Stomach (tissue), 9 donors: ENCODE results near the gene ANKRD23. TPM values are rescaled to one million over a fixed set of nuclear protein-coding genes. Genes with fewer than 3 reads are reported as not detected.

Experiments
- DNase-seq, 2 donors: peaks; one replicate each; pipeline versions ENCODE4 v3.0.0 to v3.0.0-alpha.2; 2013 to 2019
- H3K27ac ChIP-seq, 5 donors: fragments of 200-600 bp in 4 of 5; sonication (generic) in 4 of 5; one replicate each; pipeline ENCODE4 v1.5.1; 2013 to 2019; ENCODE audit warnings: mild to moderate bottlenecking in 1 of 5, moderate library complexity in 1 of 5
- H3K27me3 ChIP-seq, 3 donors: fragments of 200-600 bp; sonication (generic); one replicate each; pipeline ENCODE4 v1.5.1; 2017 to 2019; ENCODE audit warnings: mixed run types in 1 of 3
- H3K36me3 ChIP-seq, 4 donors: fragments of 200-600 bp; sonication (generic); 1 replicate in 3 of 4; 2 replicates in 1 of 4; pipeline ENCODE4 v1.5.1; 2016 to 2019
- H3K4me1 ChIP-seq, 4 donors: fragments of 200-600 bp; sonication (generic); one replicate each; pipeline ENCODE4 v1.5.1; 2016 to 2019
- H3K4me3 ChIP-seq, 4 donors: fragments of 200-600 bp; sonication (generic) in 3 of 4; one replicate each; pipeline ENCODE4 v1.5.1; 2016 to 2019; ENCODE audit warnings: mild to moderate bottlenecking in 1 of 4
- H3K9me3 ChIP-seq, 4 donors: fragments of 200-600 bp; sonication (generic); one replicate each; pipeline ENCODE4 v1.5.1; 2016 to 2019
- CTCF ChIP-seq, 7 experiments: fragments of 450-650 bp in 4 of 7; fragments of 200-600 bp in 3 of 7; sonication (generic) in 3 of 7; IDR thresholded peaks; one replicate each; pipeline ENCODE4 v1.5.1; 2016 to 2019; ENCODE audit warnings: antibody characterized with exemption in 7 of 7, control low read depth in 2 of 7, mild to moderate bottlenecking in 1 of 7
- EP300 ChIP-seq: sonication (generic); formaldehyde crosslinking; IDR thresholded peaks from one replicate; pipeline ENCODE4 v1.6.1; 2017; ENCODE audit warnings: antibody characterized with exemption
- POLR2A ChIP-seq, 4 donors: fragments of 450-650 bp; IDR thresholded peaks; one replicate each; pipeline ENCODE4 v1.6.1; 2016; ENCODE audit warnings: antibody characterized with exemption in 4 of 4, control low read depth in 2 of 4, mild to moderate bottlenecking in 1 of 4, moderate library complexity in 1 of 4
- POLR2AphosphoS5 ChIP-seq, 3 donors: sonication (generic); formaldehyde crosslinking; IDR thresholded peaks; one replicate each; pipeline ENCODE4 v1.6.1; 2016; ENCODE audit warnings: antibody characterized with exemption in 3 of 3
- WGBS, 5 donors: extraction: QIAGEN DNeasy Blood & Tissue Kit in 3 of 5; methylation state at CpG; one replicate each; pipeline versions ENCODE4 v1.1.5 to v1.1.7; 2013 to 2018; 5-methylcytosine and 5-hydroxymethylcytosine counted together
- intact Hi-C: fragments of 100-400 bp; cut with DNase I; formaldehyde crosslinking; loops from one replicate; pipeline ENCODE4 v1.15.1; 2023; ENCODE audit warnings: low total_unique reads
- polyA plus RNA-seq, 3 donors: library from polyadenylated mRNA; stranded (reverse); fragments of 200-250 nt; gene quantifications; one replicate each; pipeline ENCODE4 v1.2.3, GENCODE V29; 2013
- total RNA-seq, 5 donors: library from RNA; depleted of rRNA; stranded (reverse); fragments of >200 nt; gene quantifications; one replicate each; pipeline versions ENCODE4 v1.1.0 to v1.2.3, GENCODE V29; 2014 to 2016
- donor health status: healthy with polysubstance abuse.
- donor health status: Bipolar disorder and iron deficiency.
- donor health status: healthy.

Gene ANKRD23
- total and polyA plus RNA-seq, 8 donors, result 1.00 to 3.6 (median 2.3) TPM; not detected in 1

- no peak overlapping the region for H3K27ac ChIP-seq
- H3K4me1 ChIP-seq, result no peaks in the 10 kb centered on the region
- H3K36me3 ChIP-seq, result peaks cover 37 to 68% (median 64%) of the 10 kb centered on the region in 4 donors
- no peak overlapping the region for H3K4me3 ChIP-seq
- H3K9me3 ChIP-seq, result no peaks in the 10 kb centered on the region
- no peaks in the 10 kb centered on the region for H3K27me3 ChIP-seq
- 78 to 87% (median 83%) methylated on average over 10 of the region's 10 CpGs for WGBS, 5 donors
- TF ChIP-seq EP300, result no peak
- no peak for TF ChIP-seq CTCF (IDR thresholded peaks at IDR 0.05)
- TF ChIP-seq POLR2A (IDR thresholded peaks at IDR 0.05), result no peak
- no peak for TF ChIP-seq POLR2AphosphoS5 (IDR thresholded peaks at IDR 0.05)
- DNase-seq, result no peak
- intact Hi-C loops, result no loop called here
Measured at GRCh38 chr2:96847586-96847985, 3.8 kb upstream of the ANKRD23 start.

- Histone ChIP-seq H3K4me1 (no peaks in the 10 kb centered on the region), H3K4me3 (no peak overlapping the region), H3K36me3 (peaks cover 35 to 63% (median 57%) of the 10 kb centered on the region in 4 donors), H3K27me3 (no peaks in the 10 kb centered on the region), H3K27ac (no peak overlapping the region), H3K9me3 (no peaks in the 10 kb centered on the region)
- WGBS, 5 donors, result 88 to 97% (median 91%) methylated on average over 5 of the region's 5 CpGs
- TF ChIP-seq POLR2AphosphoS5 (IDR thresholded peaks at IDR 0.05), result no peak
- no peak for TF ChIP-seq POLR2A (IDR thresholded peaks at IDR 0.05)
- no peak for TF ChIP-seq CTCF (IDR thresholded peaks at IDR 0.05)
- TF ChIP-seq EP300, result no peak
- DNase-seq, result no peak
- intact Hi-C loops, result no loop called here
Measured at GRCh38 chr2:96846825-96847224, 3.0 kb upstream of the ANKRD23 start.

GRCh38 chr2:96844405-96844808 is 586 bp upstream of the ANKRD23 start:
- TF ChIP-seq EP300 (no peak), POLR2A (IDR thresholded peaks at IDR 0.05) (no peak), CTCF (IDR thresholded peaks at IDR 0.05) (no peak), POLR2AphosphoS5 (IDR thresholded peaks at IDR 0.05) (no peak)
- Histone ChIP-seq H3K4me1 (peaks cover 5 to 9% (median 8%) of the 10 kb centered on the region in 4 donors), H3K27ac (no peak overlapping the region), H3K36me3 (peaks cover 14 to 47% (median 40%) of the 10 kb centered on the region in 4 donors), H3K9me3 (no peaks in the 10 kb centered on the region), H3K4me3 (no peak overlapping the region), H3K27me3 (no peaks in the 10 kb centered on the region)
- DNase-seq, result no peak
- 86 to 92% (median 88%) methylated on average over 11 to 17 of the region's 17 CpGs for WGBS, 5 donors
- intact Hi-C loops, result no loop called here

GRCh38 chr2:96842600-96842999 is 1.2 kb downstream of the ANKRD23 start:
- Histone ChIP-seq H3K27me3 (no peaks in the 10 kb centered on the region), H3K36me3 (peaks cover 6 to 40% (median 28%) of the 10 kb centered on the region in 4 donors)
- TF ChIP-seq EP300, result no peak
- TF ChIP-seq POLR2AphosphoS5 (IDR thresholded peaks at IDR 0.05), result no peak
- TF ChIP-seq CTCF (IDR thresholded peaks at IDR 0.05), result no peak
- no peak for TF ChIP-seq POLR2A (IDR thresholded peaks at IDR 0.05)

More at GRCh38 chr2:96842600-96842999, 1.2 kb downstream of the ANKRD23 start:
- intact Hi-C loops, result no loop called here
- Histone ChIP-seq H3K4me3 (no peak overlapping the region), H3K9me3 (no peaks in the 10 kb centered on the region), H3K4me1 (peaks cover 11 to 19% (median 17%) of the 10 kb centered on the region in 4 donors), H3K27ac (no peak overlapping the region)
- no peak for DNase-seq
- 82 to 93% (median 89%) methylated on average over 6 to 7 of the region's 7 CpGs for WGBS, 5 donors
